ENCODE measurements around the gene KREMEN1. TPM values are rescaled to one million over a fixed set of nuclear protein-coding genes. Genes with fewer than 3 reads are reported as not detected.

The KREMEN1 gene
- polyA plus RNA-seq, 1 of the 3 experiments (the other 2 are of a cell fraction), result 10.0 TPM

DNA sequence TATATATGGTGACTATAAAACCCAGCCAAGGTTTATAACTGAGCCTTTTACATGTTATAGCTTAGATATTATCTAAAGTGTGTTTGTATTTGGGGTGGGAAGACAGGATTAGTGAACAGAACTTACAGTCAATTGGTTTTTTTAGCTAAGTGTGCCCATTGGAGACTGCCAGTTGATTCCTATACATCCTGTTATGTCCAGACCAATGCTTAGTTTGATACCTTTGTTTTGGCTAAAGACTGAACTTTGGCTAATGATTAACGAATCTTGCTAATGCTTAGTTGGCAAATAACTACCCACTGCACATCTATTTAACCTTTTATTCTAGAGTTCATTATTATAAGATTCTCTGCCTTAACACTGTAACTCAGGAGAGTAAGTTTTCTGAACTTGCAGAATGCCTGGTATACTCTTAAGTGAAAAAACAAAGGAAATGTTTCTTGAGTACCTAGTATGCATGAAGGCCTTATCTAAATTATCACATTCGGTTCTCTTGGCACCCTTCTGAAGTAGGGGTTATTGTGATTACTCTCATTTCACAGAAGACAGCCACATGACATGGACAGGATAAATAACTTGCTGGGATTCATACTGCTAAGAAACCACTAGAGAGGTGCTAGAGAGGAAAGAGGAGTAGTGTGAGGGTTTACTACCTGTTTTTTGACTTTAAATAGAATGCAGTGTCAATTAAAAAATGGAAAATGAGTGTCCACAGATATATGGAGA, 54.0 kb downstream of the KREMEN1 start:
- H3K27me3 ChIP-seq (ENCODE audit: insufficient read depth), result no peaks in the 10 kb centered on the region
- H3K4me2 ChIP-seq, result no peak overlapping the region
- no peaks in the 10 kb centered on the region for H3K9me2 ChIP-seq
- WGBS (ENCODE audit: low lambda C conversion rate), result 90% methylated on average over 2 of the region's 2 CpGs
- ChIA-PET POLR2A (no interaction called here), CTCF (interaction anchor here (0.9 kb wide), 1 partner anchor 78 kb away, joined by 5 read pairs; no protein-coding TSS in a partner anchor)
- no peak overlapping the region for H3K9ac ChIP-seq
- no peaks in the 10 kb centered on the region for H3K79me2 ChIP-seq (ENCODE audit: insufficient read depth)
- peaks cover 10% of the 10 kb centered on the region for H3F3A ChIP-seq (replicated peaks; ENCODE audit: insufficient read depth)
- no peaks in the 10 kb centered on the region for H3K9me3 ChIP-seq
- H3K27ac ChIP-seq (ENCODE audit: low read depth in 2 of 2, low read length in 1 of 2), result no peak overlapping the region
- TF ChIP-seq TAF1 (IDR thresholded peaks at IDR 0.05; ENCODE audit: borderline replicate concordance, low read depth, low read length), result no peak
- TF ChIP-seq, protein P1, sequence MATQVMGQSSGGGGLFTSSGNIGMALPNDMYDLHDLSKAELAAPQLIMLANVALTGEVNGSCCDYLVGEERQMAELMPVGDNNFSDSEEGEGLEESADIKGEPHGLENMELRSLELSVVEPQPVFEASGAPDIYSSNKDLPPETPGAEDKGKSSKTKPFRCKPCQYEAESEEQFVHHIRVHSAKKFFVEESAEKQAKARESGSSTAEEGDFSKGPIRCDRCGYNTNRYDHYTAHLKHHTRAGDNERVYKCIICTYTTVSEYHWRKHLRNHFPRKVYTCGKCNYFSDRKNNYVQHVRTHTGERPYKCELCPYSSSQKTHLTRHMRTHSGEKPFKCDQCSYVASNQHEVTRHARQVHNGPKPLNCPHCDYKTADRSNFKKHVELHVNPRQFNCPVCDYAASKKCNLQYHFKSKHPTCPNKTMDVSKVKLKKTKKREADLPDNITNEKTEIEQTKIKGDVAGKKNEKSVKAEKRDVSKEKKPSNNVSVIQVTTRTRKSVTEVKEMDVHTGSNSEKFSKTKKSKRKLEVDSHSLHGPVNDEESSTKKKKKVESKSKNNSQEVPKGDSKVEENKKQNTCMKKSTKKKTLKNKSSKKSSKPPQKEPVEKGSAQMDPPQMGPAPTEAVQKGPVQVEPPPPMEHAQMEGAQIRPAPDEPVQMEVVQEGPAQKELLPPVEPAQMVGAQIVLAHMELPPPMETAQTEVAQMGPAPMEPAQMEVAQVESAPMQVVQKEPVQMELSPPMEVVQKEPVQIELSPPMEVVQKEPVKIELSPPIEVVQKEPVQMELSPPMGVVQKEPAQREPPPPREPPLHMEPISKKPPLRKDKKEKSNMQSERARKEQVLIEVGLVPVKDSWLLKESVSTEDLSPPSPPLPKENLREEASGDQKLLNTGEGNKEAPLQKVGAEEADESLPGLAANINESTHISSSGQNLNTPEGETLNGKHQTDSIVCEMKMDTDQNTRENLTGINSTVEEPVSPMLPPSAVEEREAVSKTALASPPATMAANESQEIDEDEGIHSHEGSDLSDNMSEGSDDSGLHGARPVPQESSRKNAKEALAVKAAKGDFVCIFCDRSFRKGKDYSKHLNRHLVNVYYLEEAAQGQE (IDR thresholded peaks at IDR 0.05; ENCODE audit: low read depth, low read length), result no peak
- TF ChIP-seq TCF12 (IDR thresholded peaks at IDR 0.05), result no peak
- TF ChIP-seq EP300 (IDR thresholded peaks at IDR 0.05; ENCODE audit: borderline replicate concordance in 1 of 2, low read depth in 1 of 2, low read length in 1 of 2), result no peak
- TF ChIP-seq, protein P2, sequence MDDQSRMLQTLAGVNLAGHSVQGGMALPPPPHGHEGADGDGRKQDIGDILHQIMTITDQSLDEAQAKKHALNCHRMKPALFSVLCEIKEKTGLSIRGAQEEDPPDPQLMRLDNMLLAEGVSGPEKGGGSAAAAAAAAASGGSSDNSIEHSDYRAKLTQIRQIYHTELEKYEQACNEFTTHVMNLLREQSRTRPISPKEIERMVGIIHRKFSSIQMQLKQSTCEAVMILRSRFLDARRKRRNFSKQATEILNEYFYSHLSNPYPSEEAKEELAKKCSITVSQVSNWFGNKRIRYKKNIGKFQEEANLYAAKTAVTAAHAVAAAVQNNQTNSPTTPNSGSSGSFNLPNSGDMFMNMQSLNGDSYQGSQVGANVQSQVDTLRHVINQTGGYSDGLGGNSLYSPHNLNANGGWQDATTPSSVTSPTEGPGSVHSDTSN (IDR thresholded peaks at IDR 0.05), result no peak
- no peak for TF ChIP-seq FOXJ3 (CRISPR knock-in tag; IDR thresholded peaks at IDR 0.05)
- TF ChIP-seq RXRA (IDR thresholded peaks at IDR 0.05; ENCODE audit: borderline replicate concordance, low read depth), result no peak
- TF ChIP-seq SMC3 (IDR thresholded peaks at IDR 0.05; ENCODE audit: low read depth, low read length), result no peak
- TF ChIP-seq, protein P3, sequence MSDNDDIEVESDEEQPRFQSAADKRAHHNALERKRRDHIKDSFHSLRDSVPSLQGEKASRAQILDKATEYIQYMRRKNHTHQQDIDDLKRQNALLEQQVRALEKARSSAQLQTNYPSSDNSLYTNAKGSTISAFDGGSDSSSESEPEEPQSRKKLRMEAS (IDR thresholded peaks at IDR 0.05; ENCODE audit: low read depth), result no peak
- TF ChIP-seq, protein P4, sequence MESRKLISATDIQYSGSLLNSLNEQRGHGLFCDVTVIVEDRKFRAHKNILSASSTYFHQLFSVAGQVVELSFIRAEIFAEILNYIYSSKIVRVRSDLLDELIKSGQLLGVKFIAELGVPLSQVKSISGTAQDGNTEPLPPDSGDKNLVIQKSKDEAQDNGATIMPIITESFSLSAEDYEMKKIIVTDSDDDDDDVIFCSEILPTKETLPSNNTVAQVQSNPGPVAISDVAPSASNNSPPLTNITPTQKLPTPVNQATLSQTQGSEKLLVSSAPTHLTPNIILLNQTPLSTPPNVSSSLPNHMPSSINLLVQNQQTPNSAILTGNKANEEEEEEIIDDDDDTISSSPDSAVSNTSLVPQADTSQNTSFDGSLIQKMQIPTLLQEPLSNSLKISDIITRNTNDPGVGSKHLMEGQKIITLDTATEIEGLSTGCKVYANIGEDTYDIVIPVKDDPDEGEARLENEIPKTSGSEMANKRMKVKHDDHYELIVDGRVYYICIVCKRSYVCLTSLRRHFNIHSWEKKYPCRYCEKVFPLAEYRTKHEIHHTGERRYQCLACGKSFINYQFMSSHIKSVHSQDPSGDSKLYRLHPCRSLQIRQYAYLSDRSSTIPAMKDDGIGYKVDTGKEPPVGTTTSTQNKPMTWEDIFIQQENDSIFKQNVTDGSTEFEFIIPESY (IDR thresholded peaks at IDR 0.05; ENCODE audit: borderline replicate concordance, low read depth), result no peak
- TF ChIP-seq, protein P5, sequence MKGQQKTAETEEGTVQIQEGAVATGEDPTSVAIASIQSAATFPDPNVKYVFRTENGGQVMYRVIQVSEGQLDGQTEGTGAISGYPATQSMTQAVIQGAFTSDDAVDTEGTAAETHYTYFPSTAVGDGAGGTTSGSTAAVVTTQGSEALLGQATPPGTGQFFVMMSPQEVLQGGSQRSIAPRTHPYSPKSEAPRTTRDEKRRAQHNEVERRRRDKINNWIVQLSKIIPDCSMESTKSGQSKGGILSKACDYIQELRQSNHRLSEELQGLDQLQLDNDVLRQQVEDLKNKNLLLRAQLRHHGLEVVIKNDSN (IDR thresholded peaks at IDR 0.05; ENCODE audit: borderline replicate concordance, low read depth), result no peak
- peaks cover 5 to 8% of the 10 kb centered on the region in 2 experiments for H3K36me3 ChIP-seq (replicated peaks in 1 of 2; ENCODE audit: control insufficient read depth in 1 of 2, insufficient read depth in 2 of 2, low read length in 1 of 2)
- DNase-seq, result no peak
- H3K4me1 ChIP-seq (ENCODE audit: control insufficient read depth in 1 of 2, insufficient read depth in 2 of 2, low read depth in 1 of 2, low read length in 1 of 2), result peaks cover 0 to 7% of the 10 kb centered on the region in 2 experiments; a peak in 1 of 4 replicates
- no peak overlapping the region for H3K4me3 ChIP-seq (ENCODE audit: low read depth in 2 of 2, low read length in 1 of 2)
- H4K20me1 ChIP-seq (ENCODE audit: insufficient read depth), result no peaks in the 10 kb centered on the region
- H2AFZ ChIP-seq (ENCODE audit: low read depth), result no peak overlapping the region
